Measurements from ENCODE around the gene TCF4. TPM values are rescaled to one million over a fixed set of nuclear protein-coding genes. Genes with fewer than 3 reads are reported as not detected.

Gene TCF4
- total RNA-seq, 4 donors from 2014 or later: 80.9 to 172 (median 94.0) TPM

DNA sequence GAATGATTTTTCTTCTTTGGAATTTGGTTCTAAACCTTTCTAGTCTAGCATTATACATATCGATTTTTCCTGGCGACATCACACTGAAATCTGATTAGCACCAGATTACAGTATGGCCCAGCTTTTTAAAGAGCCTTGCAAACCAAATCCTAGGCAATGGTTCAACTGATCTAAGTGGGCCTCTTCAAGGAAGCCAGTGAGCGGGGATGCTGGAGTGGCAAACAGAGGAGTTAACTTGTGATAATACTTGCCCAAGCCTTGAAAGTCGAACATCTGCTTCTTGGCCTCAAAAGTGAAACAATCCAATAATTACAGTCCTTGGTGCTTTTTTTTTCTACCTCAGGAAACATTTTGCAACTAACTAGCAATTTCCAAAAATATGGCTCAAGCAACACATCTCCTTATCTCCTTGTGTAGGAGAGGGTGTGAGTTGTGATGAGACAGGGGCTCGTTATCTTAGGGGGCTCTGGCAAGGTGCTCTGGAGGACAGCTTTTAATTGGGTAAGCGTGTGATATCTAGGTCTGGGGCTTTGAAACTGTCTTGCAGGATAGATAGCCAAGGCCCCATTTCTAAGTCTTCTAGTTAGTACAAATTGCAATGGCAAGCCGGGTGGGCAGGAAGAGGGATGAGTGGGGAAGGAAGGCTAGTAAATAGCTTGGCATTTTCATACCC lies 388.6 kb downstream of the TCF4 start:
- no peak for TF ChIP-seq EP300 (IDR thresholded peaks at IDR 0.05)
- TF ChIP-seq, protein P1, sequence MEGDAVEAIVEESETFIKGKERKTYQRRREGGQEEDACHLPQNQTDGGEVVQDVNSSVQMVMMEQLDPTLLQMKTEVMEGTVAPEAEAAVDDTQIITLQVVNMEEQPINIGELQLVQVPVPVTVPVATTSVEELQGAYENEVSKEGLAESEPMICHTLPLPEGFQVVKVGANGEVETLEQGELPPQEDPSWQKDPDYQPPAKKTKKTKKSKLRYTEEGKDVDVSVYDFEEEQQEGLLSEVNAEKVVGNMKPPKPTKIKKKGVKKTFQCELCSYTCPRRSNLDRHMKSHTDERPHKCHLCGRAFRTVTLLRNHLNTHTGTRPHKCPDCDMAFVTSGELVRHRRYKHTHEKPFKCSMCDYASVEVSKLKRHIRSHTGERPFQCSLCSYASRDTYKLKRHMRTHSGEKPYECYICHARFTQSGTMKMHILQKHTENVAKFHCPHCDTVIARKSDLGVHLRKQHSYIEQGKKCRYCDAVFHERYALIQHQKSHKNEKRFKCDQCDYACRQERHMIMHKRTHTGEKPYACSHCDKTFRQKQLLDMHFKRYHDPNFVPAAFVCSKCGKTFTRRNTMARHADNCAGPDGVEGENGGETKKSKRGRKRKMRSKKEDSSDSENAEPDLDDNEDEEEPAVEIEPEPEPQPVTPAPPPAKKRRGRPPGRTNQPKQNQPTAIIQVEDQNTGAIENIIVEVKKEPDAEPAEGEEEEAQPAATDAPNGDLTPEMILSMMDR (IDR thresholded peaks at IDR 0.05): no peak
- DNase-seq (ENCODE audit: low spot score in 2 of 2): no peak
- Histone ChIP-seq H3K27me3 (no peaks in the 10 kb centered on the region), H3K4me3 (no peak overlapping the region), H3K4me1 (no peaks in the 10 kb centered on the region), H3K9me3 (peaks cover 3% of the 10 kb centered on the region), H3K27ac (no peak overlapping the region), H3K36me3 (no peaks in the 10 kb centered on the region)
- whole genome bisulfite sequencing: 73% methylated on average over 7 of the region's 7 CpGs

DNA sequence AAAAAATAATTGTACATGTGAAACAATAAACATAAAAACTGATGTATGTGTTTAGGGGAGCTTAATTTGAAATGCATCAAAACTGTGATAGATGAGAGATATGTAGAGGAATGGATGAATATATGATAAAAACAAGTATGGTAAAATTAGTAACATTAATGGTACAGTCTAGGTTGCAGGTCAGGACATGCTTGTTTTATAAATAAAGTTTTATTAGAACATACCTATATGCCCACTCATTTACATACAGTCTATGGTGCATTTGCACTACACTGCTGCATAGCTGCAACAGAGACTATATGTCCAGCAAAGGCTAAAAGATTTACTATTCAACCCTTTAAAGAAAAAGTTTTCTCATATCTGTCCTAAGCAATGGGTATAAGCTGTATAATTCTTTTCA lies 392.1 kb downstream of the TCF4 start:
- no peak for TF ChIP-seq POLR2AphosphoS5 (IDR thresholded peaks at IDR 0.05)
- TF ChIP-seq EP300 (IDR thresholded peaks at IDR 0.05): no peak
- TF ChIP-seq, protein P1 (IDR thresholded peaks at IDR 0.05): no peak
- TF ChIP-seq POLR2A (IDR thresholded peaks at IDR 0.05): no peak
- H3K4me3 ChIP-seq: no peak overlapping the region
- no peak overlapping the region for H3K27ac ChIP-seq
- H3K4me1 ChIP-seq: no peaks in the 10 kb centered on the region
- H3K36me3 ChIP-seq: no peaks in the 10 kb centered on the region
- DNase-seq (ENCODE audit: low spot score in 2 of 2): no peak
- no peaks in the 10 kb centered on the region for H3K9me3 ChIP-seq
- no peaks in the 10 kb centered on the region for H3K27me3 ChIP-seq

DNA sequence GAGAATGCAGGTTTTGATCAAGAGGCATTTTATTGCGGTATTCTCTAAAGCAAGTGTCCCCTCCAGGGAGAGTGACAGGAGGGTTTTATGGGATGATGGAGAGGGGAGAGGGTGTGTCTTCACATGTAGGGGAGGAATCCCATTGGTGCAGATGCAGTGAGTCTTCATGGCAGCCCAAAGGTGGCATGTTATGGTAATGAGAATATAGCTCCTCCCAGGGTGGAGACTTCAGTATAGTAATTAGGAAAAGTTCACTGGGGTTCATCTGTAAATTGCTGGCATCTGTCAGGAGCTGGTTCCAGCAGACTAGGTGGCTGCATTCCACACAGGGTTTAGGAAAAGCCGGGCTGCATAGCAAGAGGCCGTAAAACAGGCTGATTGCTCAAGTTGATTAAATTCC lies 398.0 kb downstream of the TCF4 start:
- Histone ChIP-seq H3K27me3 (no peaks in the 10 kb centered on the region), H3K27ac (no peak overlapping the region), H3K36me3 (no peaks in the 10 kb centered on the region), H3K4me1 (no peaks in the 10 kb centered on the region), H3K9me3 (no peaks in the 10 kb centered on the region), H3K4me3 (no peak overlapping the region)
- no peak for TF ChIP-seq EP300 (IDR thresholded peaks at IDR 0.05)
- TF ChIP-seq, protein P1 (IDR thresholded peaks at IDR 0.05): no peak
- TF ChIP-seq POLR2A (IDR thresholded peaks at IDR 0.05): no peak
- TF ChIP-seq POLR2AphosphoS5 (IDR thresholded peaks at IDR 0.05): no peak
- 51% methylated on average over 3 of the region's 3 CpGs for WGBS
- DNase-seq (ENCODE audit: low spot score in 2 of 2): no peak

DNA sequence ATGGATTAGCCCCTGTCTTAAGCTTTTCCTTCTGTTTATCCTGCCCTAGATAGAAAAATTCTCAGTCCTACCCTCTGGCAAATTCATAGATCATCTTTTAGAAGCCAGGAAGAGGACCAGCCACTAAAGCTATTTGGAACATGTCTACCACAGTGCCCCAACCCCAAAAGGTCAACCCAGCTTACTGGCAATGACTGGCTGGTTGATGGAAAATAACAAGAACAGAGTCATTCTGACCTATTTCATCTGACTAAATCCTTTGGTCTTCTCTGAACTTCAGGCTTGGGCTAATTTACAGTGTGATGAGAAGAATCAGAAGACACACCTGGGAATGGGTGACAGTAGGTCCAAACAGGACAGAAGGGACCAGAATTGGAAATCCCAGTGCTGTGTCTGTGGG lies 401.4 kb downstream of the TCF4 start:
- TF ChIP-seq EP300 (IDR thresholded peaks at IDR 0.05): no peak
- TF ChIP-seq POLR2AphosphoS5 (IDR thresholded peaks at IDR 0.05): no peak
- Histone ChIP-seq H3K9me3 (no peaks in the 10 kb centered on the region), H3K4me3 (no peak overlapping the region), H3K4me1 (no peaks in the 10 kb centered on the region), H3K27me3 (no peaks in the 10 kb centered on the region), H3K36me3 (no peaks in the 10 kb centered on the region), H3K27ac (no peak overlapping the region)
- DNase-seq (ENCODE audit: low spot score in 2 of 2): no peak

DNA sequence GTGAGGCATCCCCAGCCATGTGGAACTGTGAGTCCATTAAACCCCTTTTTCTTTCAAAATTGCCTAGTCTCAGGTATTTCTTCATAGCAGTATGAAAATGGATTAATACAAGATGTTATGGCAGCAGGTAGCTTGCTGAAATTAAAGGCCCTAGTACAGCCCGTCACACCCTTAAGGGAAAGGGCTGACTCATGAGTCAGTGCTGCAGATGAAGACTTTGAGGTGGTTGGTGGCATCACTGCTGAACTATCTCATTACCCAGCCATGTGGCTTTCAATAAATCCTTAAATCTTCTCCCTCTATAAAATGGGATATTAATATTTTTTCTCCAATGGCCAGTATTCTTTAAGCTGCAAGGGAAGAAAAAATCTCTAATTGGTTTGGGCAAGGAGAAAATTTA lies 402.6 kb downstream of the TCF4 start:
- H3K4me3 ChIP-seq: no peak overlapping the region
- no peak overlapping the region for H3K27ac ChIP-seq
- H3K27me3 ChIP-seq: no peaks in the 10 kb centered on the region
- no peak for DNase-seq (ENCODE audit: low spot score in 2 of 2)
- no peaks in the 10 kb centered on the region for H3K9me3 ChIP-seq
- H3K36me3 ChIP-seq: no peaks in the 10 kb centered on the region
- H3K4me1 ChIP-seq: no peaks in the 10 kb centered on the region
- TF ChIP-seq, protein P1 (IDR thresholded peaks at IDR 0.05): no peak
- TF ChIP-seq POLR2AphosphoS5 (IDR thresholded peaks at IDR 0.05): no peak
- WGBS: 74% methylated on average over 1 of the region's 1 CpG

DNA sequence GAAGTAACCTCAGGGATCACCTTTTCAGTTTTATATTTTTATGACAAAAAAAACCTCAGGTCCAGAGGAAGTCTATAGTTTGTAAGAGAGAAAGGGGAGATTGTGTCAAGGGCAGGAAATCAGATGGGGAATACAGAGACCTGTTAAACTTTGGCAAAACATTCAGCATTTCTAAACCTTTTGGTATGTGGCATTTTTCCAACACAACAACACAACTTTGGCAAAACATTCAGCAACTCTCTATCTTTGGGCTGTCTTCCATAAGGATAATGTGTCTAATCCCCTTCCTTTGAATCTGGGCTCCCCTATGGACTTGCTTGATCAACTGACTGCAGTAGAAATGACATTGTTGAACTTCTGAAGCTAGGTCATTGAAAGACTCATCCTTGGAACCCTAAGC lies 408.2 kb downstream of the TCF4 start:
- no peak for DNase-seq (ENCODE audit: low spot score in 2 of 2)
- Histone ChIP-seq H3K4me3 (no peak overlapping the region), H3K9me3 (no peaks in the 10 kb centered on the region), H3K27ac (no peak overlapping the region), H3K4me1 (no peaks in the 10 kb centered on the region), H3K27me3 (no peaks in the 10 kb centered on the region), H3K36me3 (no peaks in the 10 kb centered on the region)
- TF ChIP-seq POLR2AphosphoS5 (IDR thresholded peaks at IDR 0.05): no peak
- TF ChIP-seq EP300 (IDR thresholded peaks at IDR 0.05): no peak
- TF ChIP-seq, protein P1 (IDR thresholded peaks at IDR 0.05): no peak
- TF ChIP-seq POLR2A (IDR thresholded peaks at IDR 0.05): no peak

All from suprapubic skin (tissue), 4 donors.